ENCODE results near the gene NABP2.

DNA sequence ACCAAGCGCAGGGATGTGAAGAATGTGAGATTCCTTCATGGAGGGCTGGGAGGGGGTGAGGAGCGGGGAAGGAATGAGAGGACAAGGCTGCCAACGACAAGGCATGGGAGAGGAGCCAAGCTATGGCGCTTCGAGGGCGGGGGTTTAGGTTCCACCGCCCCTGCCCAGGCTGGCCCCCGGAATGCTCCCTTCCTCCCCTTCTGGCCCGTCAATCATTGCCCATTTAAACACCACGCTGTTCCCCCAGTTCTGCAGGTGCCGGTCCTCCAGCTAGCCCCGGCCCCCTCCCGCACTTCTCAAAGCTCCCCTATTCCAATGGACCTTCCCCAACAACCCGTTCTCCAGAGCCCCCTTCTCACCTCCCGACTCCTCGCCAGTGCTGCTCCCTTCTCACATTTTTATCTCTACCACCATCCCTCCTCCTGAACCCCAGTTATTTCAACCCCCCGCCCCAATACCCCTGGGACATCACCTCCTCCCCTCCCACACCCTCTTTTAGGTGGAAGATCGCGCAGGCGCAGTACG is 2.8 kb upstream of the NABP2 start:
- TF ChIP-seq, protein P1, sequence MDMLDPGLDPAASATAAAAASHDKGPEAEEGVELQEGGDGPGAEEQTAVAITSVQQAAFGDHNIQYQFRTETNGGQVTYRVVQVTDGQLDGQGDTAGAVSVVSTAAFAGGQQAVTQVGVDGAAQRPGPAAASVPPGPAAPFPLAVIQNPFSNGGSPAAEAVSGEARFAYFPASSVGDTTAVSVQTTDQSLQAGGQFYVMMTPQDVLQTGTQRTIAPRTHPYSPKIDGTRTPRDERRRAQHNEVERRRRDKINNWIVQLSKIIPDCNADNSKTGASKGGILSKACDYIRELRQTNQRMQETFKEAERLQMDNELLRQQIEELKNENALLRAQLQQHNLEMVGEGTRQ (IDR thresholded peaks at IDR 0.05; ENCODE audit: low read depth, low read length) = no peak
- TF ChIP-seq POLR2A (IDR thresholded peaks at IDR 0.05; ENCODE audit: low read depth, low read length) (no peak), BHLHE40 (IDR thresholded peaks at IDR 0.05; ENCODE audit: low read depth, low read length) (peak; percentile 65), RFX5 (IDR thresholded peaks at IDR 0.05; ENCODE audit: low read depth, low read length) (no peak), RAD21 (IDR thresholded peaks at IDR 0.05; ENCODE audit: low read length) (no peak), CEBPB (IDR thresholded peaks at IDR 0.05; ENCODE audit: low read depth, low read length) (no peak), SMC3 (IDR thresholded peaks at IDR 0.05; ENCODE audit: low read depth, low read length) (no peak)
- TF ChIP-seq, protein P2, sequence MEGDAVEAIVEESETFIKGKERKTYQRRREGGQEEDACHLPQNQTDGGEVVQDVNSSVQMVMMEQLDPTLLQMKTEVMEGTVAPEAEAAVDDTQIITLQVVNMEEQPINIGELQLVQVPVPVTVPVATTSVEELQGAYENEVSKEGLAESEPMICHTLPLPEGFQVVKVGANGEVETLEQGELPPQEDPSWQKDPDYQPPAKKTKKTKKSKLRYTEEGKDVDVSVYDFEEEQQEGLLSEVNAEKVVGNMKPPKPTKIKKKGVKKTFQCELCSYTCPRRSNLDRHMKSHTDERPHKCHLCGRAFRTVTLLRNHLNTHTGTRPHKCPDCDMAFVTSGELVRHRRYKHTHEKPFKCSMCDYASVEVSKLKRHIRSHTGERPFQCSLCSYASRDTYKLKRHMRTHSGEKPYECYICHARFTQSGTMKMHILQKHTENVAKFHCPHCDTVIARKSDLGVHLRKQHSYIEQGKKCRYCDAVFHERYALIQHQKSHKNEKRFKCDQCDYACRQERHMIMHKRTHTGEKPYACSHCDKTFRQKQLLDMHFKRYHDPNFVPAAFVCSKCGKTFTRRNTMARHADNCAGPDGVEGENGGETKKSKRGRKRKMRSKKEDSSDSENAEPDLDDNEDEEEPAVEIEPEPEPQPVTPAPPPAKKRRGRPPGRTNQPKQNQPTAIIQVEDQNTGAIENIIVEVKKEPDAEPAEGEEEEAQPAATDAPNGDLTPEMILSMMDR (conservative IDR thresholded peaks at IDR 0.05; ENCODE audit: low read depth, low read length) = no peak
